Esophagus muscularis mucosa (tissue), 4 donors: ENCODE data around the gene PPARG. TPM values are rescaled to one million over a fixed set of nuclear protein-coding genes. Genes with fewer than 3 reads are reported as not detected.

Experiments
- DNase-seq: peaks from one replicate; pipeline ENCODE4 v3.0.0-alpha.2; 2017; ENCODE audit errors: extremely low spot score
- H3K27ac ChIP-seq, 4 donors: fragments of 200-600 bp; sonication (generic); replicated peaks in 1 of 4; 1 replicate in 3 of 4; 2 replicates in 1 of 4; pipeline ENCODE4 v1.5.1; 2016 to 2019; ENCODE audit warnings: mild to moderate bottlenecking in 1 of 4
- H3K27me3 ChIP-seq, 4 donors: fragments of 200-600 bp; sonication (generic); one replicate each; pipeline versions ENCODE4 v1.5.1 to v1.6.0; 2016 to 2019
- H3K36me3 ChIP-seq, 4 donors: fragments of 200-600 bp; sonication (generic); one replicate each; pipeline ENCODE4 v1.5.1; 2016 to 2019
- H3K4me1 ChIP-seq, 4 donors: fragments of 200-600 bp; sonication (generic); one replicate each; pipeline ENCODE4 v1.5.1; 2016 to 2019
- H3K4me3 ChIP-seq, 4 donors: fragments of 200-600 bp; sonication (generic); 1 replicate in 2 of 4; 2 replicates in 2 of 4; pipeline ENCODE4 v1.5.1; 2016 to 2019; ENCODE audit warnings: mild to moderate bottlenecking in 4 of 4, moderate library complexity in 1 of 4
- H3K9me3 ChIP-seq, 4 donors: fragments of 200-600 bp; sonication (generic); 1 replicate in 3 of 4; 2 replicates in 1 of 4; pipeline ENCODE4 v1.5.1; 2016 to 2019
- EP300 ChIP-seq: sonication (generic); formaldehyde crosslinking; IDR thresholded peaks from one replicate; pipeline ENCODE4 v1.6.1; 2017; ENCODE audit warnings: antibody characterized with exemption
- POLR2A ChIP-seq: fragments of 450-650 bp; IDR thresholded peaks from one replicate; pipeline ENCODE4 v1.6.1; 2017; ENCODE audit warnings: antibody characterized with exemption, moderate library complexity, mild to moderate bottlenecking, low read depth
- POLR2AphosphoS5 ChIP-seq, 2 donors: sonication (generic); formaldehyde crosslinking; IDR thresholded peaks; one replicate each; pipeline ENCODE4 v1.6.1; 2017; ENCODE audit warnings: antibody characterized with exemption in 2 of 2
- WGBS: methylation state at CpG from one replicate; pipeline ENCODE4 v1.1.5; 2018; 5-methylcytosine and 5-hydroxymethylcytosine counted together
- intact Hi-C: fragments of 100-400 bp; cut with DNase I; formaldehyde crosslinking; loops from one replicate; pipeline ENCODE4 v1.15.1; 2023
- total RNA-seq, 4 donors: library from RNA; depleted of rRNA; stranded (reverse); fragments of >200 nt; gene quantifications; one replicate each; pipeline versions ENCODE4 v1.1.0 to v1.2.1, GENCODE V29; 2016
- TF ChIP-seq, protein P1 (sequence below), 3 experiments: fragments of 200-600 bp in 2 of 3; fragments of 450-650 bp in 1 of 3; sonication (generic) in 2 of 3; IDR thresholded peaks; one replicate each; pipeline ENCODE4 v1.5.1; 2017 to 2019; ENCODE audit warnings: antibody characterized with exemption in 3 of 3, mild to moderate bottlenecking in 2 of 3, moderate library complexity in 1 of 3

The PPARG gene
- total RNA-seq, 4 donors from 2014 or later, result 3.7 to 10.6 (median 8.8) TPM

DNA sequence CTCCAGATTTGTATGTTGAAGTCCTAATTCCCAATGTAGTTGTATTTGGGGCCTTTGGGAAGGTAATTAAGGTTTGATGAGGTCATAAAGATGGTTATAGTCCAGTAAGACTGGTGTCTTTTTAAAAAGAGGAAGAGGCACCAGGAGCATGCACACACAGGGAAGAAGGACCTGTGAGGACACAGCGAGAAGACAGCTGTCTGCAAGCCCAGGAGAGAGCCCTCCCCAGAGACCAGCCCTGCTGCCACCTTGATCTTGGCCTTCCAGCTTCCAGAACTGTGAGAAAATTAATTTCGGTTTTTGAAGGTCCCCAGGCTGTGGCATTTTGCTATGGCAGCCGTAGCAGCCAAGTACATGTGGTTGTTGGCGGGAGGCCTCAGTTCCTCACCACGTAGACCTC, 162.6 kb downstream of the PPARG start:
- intact Hi-C loops, result no loop called here
- Histone ChIP-seq H3K27me3 (peaks cover 0 to 3% (median 0%) of the 10 kb centered on the region in 4 donors), H3K4me3 (no peak overlapping the region), H3K9me3 (peaks cover 0 to 9% (median 2%) of the 10 kb centered on the region in 4 donors), H3K36me3 (no peaks in the 10 kb centered on the region), H3K27ac (no peak overlapping the region), H3K4me1 (no peaks in the 10 kb centered on the region)
- TF ChIP-seq EP300 (no peak), POLR2AphosphoS5 (IDR thresholded peaks at IDR 0.05) (no peak), POLR2A (no peak)
- TF ChIP-seq, protein P1, sequence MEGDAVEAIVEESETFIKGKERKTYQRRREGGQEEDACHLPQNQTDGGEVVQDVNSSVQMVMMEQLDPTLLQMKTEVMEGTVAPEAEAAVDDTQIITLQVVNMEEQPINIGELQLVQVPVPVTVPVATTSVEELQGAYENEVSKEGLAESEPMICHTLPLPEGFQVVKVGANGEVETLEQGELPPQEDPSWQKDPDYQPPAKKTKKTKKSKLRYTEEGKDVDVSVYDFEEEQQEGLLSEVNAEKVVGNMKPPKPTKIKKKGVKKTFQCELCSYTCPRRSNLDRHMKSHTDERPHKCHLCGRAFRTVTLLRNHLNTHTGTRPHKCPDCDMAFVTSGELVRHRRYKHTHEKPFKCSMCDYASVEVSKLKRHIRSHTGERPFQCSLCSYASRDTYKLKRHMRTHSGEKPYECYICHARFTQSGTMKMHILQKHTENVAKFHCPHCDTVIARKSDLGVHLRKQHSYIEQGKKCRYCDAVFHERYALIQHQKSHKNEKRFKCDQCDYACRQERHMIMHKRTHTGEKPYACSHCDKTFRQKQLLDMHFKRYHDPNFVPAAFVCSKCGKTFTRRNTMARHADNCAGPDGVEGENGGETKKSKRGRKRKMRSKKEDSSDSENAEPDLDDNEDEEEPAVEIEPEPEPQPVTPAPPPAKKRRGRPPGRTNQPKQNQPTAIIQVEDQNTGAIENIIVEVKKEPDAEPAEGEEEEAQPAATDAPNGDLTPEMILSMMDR (IDR thresholded peaks at IDR 0.05), result no peak
- 85% methylated on average over 4 of the region's 5 CpGs for WGBS
- DNase-seq, result no peak

DNA sequence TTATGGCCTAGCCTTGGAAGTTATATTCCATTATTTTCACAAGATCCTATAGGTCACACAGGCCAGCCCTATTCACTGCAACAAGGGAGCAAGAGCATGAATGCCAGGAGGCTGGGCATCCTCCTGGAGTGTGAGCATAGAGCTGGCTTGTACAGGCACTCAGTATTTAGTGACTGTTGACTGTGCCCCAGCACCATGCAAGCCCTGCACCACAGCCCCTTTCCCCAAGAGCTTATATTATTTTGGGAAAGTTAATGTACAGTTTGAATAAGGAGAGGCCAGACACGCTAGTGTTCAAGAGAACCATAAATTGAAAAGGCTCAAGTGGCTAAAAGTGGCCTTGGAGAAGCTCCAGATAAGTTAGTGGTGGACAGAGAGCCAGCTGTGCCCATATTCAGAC, 163.1 kb downstream of the PPARG start:
- Histone ChIP-seq H3K36me3 (no peaks in the 10 kb centered on the region), H3K4me3 (no peak overlapping the region), H3K4me1 (no peaks in the 10 kb centered on the region), H3K9me3 (peaks cover 0 to 9% (median 2%) of the 10 kb centered on the region in 4 donors), H3K27ac (no peak overlapping the region), H3K27me3 (no peaks in the 10 kb centered on the region)
- intact Hi-C loops, result no loop called here
- TF ChIP-seq, protein P1 (IDR thresholded peaks at IDR 0.05), result no peak
- no peak for TF ChIP-seq POLR2A
- TF ChIP-seq POLR2AphosphoS5 (IDR thresholded peaks at IDR 0.05), result no peak
- WGBS, result 85% methylated on average over 1 of the region's 1 CpG
- DNase-seq, result no peak

DNA sequence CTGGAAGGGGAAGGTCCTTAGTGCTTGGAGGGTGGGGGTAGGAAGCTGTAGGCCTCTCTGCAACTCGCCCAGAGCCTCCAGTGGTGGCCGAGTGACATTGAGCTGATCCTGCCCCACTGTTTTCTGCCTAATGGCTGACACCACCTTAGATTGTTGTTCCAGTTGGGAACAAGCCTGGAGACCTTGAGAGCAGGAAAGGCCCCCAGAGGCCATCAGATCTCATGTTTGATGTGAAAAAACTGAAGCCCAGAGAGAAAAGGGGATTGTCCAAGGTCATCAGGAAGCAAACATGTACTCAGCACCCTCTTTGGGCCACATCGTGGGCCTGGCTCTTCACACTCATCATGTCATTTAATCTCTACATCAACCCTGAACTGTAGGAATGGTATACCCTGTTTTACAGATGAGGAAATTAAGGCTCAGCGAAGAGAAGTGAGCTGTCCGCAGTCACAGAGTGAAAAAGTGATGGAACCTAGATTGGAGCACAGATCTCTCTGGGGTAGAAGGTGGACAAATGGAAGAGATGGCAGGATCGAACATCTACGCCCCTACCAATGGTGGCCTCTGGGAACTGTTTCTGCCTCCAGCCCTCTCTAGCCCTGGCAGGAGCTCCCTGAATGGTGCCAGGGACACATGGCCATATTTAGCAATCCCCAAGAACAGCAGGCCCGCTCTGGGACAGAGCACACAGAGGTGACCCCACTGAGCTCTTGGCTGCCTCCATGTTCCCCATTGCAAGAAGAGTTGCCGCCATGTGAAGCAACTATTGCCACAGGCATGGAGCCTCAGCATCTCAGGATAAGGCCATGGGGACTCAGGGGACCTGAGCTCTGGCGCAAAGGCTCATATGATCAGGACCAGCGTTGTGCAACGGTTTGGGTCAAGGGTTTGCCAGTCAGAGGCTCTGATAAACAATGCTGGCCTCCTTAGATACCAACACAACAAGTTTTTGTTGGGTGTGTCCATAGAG, 163.8 kb downstream of the PPARG start:
- no peaks in the 10 kb centered on the region for H3K4me1 ChIP-seq
- 91% methylated on average over 12 of the region's 12 CpGs for WGBS
- intact Hi-C loops, result no loop called here
- DNase-seq, result no peak
- H3K36me3 ChIP-seq, result no peaks in the 10 kb centered on the region
- H3K27me3 ChIP-seq, result no peaks in the 10 kb centered on the region
- no peak overlapping the region for H3K27ac ChIP-seq
- no peak overlapping the region for H3K4me3 ChIP-seq
- peaks cover 0 to 9% (median 2%) of the 10 kb centered on the region in 4 donors for H3K9me3 ChIP-seq
- TF ChIP-seq, protein P1 (IDR thresholded peaks at IDR 0.05), result no peak
- TF ChIP-seq POLR2A (no peak), POLR2AphosphoS5 (IDR thresholded peaks at IDR 0.05) (no peak), EP300 (no peak)

DNA sequence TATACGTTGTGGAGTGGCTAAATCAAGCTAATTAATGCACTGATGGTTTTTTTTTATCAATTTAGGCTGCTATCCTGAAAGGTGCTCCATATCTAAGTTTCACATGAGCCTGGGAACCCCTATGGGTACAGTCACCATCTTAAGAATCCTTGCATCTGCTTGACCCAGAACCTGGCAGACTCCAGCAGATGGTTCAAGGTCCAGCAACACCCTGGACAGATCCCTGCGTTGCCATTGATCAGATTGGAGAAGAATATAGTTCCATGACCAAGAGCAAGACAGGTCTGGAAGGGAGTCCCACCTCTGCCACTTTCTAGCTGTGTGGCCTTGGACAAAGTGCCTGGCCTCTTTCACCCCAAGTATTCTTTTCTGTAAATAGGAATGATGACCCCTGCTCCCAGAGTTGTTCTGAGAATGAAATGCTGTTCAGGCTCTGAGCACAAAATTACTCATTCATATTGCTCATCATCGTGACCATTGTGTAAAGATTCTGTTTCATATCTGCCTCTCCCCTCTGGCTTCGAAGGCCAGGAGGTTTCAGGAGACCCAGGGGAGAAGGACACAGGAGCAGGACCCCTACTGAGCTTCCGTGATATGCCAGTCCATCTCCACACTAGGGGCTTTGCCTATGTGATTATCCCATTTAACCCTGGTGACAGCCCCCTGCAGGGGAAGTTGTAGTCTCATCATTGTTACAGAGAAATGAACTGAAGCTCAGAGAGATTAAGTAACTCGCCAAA, 165.4 kb downstream of the PPARG start:
- Histone ChIP-seq H3K4me1 (no peaks in the 10 kb centered on the region), H3K9me3 (peaks cover 0 to 9% (median 2%) of the 10 kb centered on the region in 4 donors), H3K36me3 (no peaks in the 10 kb centered on the region), H3K27ac (no peak overlapping the region), H3K27me3 (peaks cover 0 to 4% (median 0%) of the 10 kb centered on the region in 4 donors), H3K4me3 (no peak overlapping the region)
- WGBS, result 73% methylated on average over 6 of the region's 6 CpGs
- intact Hi-C loops, result no loop called here
- no peak for DNase-seq
- TF ChIP-seq POLR2AphosphoS5 (IDR thresholded peaks at IDR 0.05), result no peak
- TF ChIP-seq POLR2A, result no peak
- no peak for TF ChIP-seq EP300
- TF ChIP-seq, protein P1 (IDR thresholded peaks at IDR 0.05), result no peak
